ENCODE measurements around the gene ZSCAN9.
A peak's percentile ranks its signal among the peaks of the same experiment; 100 is the strongest.

The ZSCAN9 gene

DNA sequence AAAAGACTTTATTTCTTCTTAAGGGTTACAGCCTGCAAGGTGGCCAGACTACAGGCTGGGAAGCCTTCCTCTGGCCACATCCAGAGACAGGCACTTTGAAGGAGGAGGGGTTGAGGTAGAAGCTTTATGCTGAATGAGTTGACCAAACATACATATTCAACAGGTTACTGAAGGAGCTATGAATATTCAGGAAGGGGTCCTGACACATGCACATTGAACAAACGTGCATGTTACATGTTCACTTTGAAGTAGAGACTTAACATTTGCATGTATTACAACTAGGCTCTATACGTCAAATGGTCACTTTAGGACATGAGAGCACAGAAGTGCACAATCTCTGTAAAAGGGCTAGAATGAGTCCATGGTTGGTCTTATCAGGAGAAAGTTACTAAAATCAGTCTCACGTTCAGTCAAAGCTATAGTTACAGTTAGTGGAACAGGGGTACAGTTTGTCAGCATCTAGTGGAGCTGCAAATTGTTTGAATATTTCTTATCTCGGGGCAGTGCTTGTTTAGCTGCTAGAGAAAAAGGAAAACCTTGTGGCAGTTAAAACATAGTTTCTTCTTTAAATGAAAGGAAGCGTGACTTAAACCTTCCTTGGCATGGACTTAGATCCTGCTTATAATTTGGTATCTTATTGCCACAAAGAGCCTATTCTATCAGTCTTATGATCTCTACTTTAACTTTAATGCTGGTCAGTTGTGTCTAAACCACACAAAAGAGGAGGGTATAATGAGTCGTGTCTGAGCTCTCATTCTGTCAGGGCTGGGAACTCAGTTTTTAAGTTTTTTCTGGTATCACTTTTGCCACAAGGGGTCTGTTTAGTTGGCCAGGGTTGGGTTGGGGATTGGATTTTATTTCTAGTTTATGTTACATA, 4.6 kb upstream of the ZSCAN9 start:
- no peak for DNase-seq (ENCODE audit: low spot score)

DNA sequence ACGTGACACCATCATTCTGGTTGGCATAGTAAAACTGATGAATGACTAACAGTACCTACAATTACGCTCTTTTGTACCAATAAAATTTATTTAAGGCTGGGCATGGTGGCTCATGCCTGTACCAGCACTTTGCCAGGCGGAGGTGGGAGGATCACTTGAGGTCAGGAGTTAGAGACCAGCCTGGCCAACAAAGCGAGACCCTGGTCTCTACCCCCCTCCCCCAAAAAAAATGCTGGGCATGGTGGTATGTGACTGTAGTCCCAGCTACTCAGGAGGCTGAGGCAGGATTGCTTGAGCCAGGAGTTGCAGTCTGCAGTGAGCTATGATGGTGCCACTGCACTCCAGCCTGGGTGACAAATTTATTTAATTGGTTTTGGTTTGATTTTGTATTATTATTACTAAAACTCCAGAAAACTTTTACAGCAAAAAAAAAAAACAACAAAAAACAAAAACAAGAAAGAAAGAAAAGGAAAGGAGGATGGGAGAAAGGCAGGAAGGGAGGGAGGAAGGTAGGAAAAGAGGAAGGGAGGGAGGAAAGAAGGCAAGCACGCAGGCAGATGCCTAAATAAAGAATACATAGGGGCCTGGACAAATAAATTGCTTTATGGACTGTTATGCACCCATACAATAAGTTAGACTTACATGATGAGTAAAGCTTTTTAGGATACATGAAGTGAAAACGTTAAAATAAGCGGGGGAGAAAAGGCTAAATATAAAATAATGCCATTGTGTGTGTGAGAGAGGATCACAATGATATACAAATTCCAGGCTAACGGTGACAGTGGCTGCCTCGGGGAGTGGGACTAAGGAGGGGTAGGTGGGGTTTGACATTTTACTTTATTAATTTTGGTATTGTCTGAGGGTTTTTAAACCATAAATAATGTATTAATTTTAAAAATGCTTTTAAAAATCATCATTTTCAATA, 682 bp upstream of the ZSCAN9 start:
- DNase-seq (ENCODE audit: low spot score) = no peak

DNA sequence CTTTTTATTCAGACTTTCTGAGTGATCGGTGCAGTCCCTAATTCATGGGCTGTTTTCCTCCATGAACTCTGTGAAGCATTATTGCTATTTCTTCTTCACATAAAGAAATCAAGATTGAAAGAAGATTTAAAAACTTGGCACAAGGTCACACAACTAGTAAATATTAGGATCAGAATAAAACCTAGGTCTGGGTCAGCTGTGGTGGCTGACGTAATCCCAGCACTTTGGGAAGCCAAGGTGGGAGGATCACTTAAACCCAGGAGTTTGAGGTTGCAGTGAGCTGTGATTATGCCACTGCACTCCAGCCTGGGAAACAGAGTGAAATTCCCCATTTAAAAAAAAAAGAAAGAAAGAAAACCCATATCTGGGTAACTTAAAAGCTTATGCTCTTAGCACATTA, 1.4 kb downstream of the ZSCAN9 start:
- no peak for DNase-seq (ENCODE audit: low spot score)

DNA sequence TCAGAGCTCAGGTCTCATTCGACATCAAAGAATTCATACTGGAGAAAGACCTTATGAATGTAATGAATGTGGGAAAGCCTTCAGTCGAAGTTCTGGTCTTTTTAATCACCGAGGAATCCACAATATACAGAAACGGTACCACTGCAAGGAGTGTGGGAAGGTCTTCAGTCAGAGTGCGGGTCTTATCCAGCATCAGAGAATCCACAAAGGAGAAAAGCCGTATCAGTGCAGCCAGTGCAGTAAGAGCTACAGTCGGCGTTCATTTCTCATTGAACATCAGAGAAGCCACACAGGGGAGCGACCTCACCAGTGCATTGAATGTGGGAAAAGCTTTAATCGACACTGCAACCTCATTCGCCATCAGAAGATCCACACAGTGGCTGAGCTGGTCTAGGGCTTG, 7.7 kb downstream of the ZSCAN9 start:
- DNase-seq (ENCODE audit: low spot score) = no peak

DNA sequence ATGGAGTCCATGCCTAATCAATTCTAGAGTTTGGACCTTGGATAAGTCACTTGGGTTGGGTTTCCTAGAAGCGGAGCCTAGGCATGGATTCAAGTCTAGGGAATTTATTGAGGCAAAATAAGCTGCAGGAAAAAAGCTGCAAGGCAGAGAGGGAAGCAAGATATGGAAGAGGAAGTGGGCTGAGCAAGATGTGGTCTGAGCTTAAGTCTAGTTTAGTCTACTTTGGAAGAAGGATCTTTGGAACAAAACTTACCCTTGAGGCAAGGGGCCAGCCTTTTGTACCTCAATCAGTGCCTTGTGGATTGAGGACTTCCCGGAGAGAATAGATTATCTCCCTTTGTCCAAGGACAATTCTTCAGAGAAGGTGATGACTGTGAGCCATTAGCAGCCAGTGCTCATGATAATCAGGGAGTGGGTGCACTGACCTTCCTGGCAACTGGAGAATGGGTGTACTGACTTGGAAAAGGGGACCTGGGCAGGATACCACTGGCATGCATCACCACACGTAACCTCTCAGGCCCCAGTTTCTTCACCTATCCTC, 10.9 kb downstream of the ZSCAN9 start:
- no peak for DNase-seq (ENCODE audit: low spot score)

DNA sequence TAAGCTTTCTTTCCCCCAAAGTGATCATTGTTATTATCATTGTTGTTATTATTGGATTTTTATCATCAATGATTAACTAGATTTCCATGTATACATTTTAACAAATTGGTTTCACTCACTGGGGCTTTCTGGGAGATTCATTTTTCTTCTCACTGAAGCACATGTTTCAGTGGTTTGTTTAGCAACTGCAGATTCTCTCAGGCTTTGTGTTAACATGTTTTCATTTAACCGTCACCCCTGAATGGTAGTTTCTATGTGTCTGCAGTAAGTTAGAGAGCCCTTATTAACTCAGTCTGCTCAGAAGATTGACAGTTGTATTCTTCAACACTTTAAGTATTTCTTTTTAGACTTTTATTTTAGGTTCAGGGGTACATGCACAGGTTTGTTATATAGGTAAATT, 14.6 kb downstream of the ZSCAN9 start:
- no peak for DNase-seq (ENCODE audit: low spot score)

DNA sequence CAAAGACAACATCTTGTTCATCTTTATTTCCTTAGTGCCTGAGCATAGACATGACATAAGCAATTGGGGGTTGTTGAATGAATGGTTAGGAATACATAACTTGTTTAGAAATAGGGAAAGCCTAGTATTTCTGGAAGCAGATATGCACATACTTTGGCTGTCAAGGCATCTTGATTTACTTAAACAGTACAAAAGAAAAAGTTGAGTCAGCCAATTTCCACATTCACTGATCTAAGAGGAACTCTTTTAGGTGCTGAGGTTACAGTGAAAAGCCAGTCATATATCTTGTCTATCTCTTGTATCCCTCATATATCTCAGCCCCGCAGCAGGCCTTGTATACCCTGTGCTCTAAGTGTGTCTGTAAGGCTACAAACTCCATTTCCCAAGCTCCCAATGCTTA, 15.4 kb downstream of the ZSCAN9 start:
- DNase-seq (ENCODE audit: low spot score) = no peak

DNA sequence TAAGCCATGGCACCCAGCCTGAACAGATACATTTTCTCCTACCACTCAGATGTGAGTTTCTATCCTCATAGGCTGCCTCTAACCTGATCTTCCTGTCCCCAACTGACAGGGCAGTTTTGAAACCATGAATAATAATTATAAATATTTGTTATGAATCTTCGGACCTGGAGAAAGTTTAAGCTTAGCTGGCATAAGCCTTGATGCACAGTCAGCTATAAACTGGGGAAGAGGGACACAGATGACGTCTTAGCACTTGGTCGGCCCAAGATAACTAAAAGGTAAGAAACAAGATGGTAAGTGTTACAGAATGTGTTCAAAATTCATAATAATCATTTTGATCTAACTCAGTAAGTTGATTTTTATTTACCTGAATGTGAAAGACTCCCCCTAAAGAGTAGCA, 18.9 kb downstream of the ZSCAN9 start:
- no peak for DNase-seq (ENCODE audit: low spot score)

DNA sequence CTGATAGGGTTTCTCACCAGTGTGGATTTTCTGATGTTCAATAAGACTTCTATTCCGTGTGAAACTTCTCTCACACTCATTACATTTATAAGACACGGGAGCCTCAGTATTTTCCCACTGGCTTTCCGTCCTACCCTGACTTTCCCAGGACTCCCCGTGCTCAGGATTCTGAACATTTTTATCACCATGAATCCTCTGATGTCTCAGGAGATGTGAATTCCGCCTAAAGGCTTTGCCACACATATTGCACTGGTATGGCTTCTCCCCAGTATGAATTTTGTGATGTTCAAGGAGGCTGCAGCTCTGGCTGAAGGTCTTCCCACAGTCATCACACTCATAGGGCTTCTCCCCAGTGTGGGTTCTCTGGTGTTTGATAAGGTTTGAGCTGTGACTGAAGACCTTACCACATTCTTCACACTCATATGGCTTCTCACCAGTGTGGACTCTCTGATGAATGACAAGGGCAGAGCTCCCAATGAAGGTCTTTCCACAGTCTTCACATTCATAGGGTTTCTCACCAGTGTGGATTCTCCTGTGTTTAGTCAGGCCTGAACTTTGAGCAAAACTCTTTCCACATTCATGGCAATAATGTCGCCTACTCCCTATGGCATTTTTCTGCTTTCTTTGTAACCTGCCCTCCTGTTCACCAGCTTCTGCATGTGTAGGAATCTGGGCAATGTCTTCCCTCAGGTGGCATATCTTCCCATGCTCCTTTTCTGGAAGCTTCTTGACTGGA, 20.3 kb downstream of the ZSCAN9 start:
- no peak for DNase-seq (ENCODE audit: low spot score)

DNA sequence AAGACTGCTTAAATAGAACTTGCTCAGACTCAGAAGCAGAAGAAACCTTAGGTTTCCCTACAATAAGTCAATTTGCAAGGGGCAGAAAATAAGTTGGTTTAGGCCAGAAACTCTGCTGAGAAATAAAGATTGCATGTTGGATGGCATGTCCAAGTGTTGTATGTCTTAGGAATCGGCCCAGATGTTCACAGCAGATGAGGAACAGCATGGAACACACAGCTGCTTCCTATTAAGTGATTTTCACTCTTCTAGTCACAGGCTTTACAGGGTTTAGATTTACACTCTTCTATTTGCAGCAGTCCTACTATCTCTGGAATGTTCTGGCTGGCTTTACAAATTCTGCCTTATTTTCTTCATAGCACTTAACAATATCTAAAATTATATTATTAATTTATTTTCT, 23.8 kb downstream of the ZSCAN9 start:
- DNase-seq (ENCODE audit: low spot score) = no peak

DNA sequence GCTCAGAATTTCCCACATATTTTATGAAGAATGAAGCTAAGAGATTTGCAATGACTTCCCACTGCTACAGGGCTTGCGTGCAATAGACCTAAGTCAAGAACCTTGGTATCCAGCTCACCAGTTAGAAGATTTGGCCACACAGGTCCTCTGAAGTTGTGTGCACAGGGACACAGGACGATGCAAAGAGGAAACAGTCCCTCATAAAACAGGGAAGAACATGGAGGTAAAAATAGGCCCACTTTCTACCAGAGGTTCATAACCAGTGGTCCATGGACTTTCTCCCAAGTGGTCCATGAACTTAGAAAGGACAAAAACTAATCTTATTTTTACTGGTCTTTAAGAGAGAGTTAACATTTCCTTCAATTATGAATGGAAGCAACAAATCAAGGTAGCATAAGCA, 25.7 kb downstream of the ZSCAN9 start:
- no peak for DNase-seq (ENCODE audit: low spot score)

DNA sequence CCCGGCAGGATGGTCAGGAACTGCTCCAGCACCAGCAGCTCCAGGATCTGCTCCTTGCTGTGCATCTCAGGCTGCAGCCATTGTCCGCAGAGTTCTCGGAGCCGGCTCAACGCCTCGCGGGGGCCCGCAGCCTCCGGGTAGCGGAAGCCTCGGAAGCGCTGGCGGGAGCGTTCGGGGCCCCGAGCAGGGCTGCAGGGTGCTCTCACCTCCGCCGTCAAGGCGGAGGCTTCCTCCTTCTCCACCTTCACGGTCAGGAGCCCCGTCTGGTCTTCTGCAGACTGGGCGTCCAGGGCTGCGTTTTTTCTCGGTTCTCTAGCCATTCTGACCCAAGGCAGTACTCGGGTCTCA, 26.6 kb downstream of the ZSCAN9 start:
- no peak for DNase-seq (ENCODE audit: low spot score)

DNA sequence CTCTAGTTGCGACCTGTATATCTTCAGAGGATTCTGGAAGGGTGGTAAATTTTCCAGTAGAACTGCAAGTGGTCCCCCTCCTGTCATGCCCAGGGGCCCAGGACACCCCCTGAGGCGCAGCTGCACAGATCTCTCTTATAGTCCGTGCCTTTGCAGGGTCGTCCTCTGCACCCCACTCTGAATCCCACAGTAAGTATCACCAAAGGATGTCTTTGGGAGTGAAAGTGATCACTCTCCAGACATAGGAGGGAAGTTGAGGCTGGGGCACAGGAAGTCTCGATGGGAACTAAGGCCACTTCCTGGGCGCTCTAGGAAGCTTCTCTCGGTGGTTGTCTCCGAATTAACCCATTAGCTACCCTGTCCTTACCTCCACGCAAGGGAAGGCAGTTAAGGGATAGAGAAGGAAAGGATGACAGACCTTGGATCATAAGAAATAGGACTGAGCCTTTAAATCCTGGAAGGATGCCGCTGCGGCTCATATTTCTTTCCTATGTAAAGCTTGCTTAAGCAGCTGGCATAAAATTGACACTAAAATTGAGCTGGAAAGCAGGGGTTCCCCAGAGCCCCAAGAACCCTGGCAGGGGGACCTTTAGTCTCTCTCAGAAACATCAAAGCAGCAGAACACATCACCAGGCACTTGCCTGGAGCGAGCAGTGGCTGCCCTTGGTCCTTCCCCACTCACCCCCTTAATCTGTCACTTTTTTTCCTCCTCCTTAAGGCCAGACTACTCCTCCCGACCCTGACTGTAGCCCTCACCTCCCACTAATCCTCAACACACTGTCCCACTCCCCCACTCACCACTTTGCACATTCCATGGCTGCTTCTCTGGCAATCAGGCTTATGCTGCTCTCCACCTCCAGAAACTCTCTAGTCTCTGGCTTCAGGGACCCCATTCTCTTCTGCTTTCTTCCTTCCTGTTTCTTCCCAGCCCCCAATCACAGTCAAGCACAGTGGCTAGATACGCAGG, 27.2 kb downstream of the ZSCAN9 start, which contains the start of gene ZKSCAN4:
TSS of gene ZKSCAN4 (minus strand) at position 261 of the 967 bp plus-strand sequence. CDS start 289 bp downstream, outside the sequence.
- peak; percentile 79 for DNase-seq (ENCODE audit: low spot score)

DNA sequence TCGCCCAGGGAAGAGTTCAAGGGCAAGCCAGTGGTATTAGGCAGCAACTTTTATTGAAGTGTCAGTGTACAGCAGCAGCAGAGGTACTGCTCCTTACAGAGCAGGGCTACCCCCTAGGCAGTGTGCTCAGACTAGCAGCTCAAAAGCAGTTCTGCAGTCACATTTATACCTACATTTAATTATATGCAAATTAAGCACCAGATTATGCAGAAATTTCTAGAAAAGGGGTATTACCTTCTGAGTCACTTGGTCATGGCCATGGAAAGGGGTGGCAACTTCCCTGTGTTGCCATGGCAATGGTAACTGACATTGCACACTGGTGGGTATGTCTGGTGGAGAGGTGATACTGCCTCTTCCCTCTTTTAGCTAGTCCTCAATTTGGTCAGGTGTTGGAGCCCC, 29.0 kb downstream of the ZSCAN9 start:
- no peak for DNase-seq (ENCODE audit: low spot score)

DNA sequence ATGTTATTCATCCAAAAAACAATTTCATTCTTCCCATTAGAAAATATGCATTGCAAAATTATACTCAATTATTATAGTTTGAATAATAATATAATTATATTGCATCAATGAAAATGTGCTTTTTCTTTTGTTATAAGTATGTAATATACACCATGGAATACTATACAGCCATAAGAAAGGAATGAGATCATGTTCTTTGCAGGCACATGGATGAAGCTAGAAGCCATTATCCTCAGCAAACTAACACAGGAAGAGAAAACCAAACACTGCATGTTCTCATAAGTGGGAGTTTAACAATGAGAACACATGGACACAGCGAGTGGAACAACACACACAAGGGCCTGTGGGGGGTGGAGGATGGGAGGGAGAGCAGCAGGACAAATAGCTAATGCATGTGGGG, 32.0 kb downstream of the ZSCAN9 start:
- no peak for DNase-seq (ENCODE audit: low spot score)

DNA sequence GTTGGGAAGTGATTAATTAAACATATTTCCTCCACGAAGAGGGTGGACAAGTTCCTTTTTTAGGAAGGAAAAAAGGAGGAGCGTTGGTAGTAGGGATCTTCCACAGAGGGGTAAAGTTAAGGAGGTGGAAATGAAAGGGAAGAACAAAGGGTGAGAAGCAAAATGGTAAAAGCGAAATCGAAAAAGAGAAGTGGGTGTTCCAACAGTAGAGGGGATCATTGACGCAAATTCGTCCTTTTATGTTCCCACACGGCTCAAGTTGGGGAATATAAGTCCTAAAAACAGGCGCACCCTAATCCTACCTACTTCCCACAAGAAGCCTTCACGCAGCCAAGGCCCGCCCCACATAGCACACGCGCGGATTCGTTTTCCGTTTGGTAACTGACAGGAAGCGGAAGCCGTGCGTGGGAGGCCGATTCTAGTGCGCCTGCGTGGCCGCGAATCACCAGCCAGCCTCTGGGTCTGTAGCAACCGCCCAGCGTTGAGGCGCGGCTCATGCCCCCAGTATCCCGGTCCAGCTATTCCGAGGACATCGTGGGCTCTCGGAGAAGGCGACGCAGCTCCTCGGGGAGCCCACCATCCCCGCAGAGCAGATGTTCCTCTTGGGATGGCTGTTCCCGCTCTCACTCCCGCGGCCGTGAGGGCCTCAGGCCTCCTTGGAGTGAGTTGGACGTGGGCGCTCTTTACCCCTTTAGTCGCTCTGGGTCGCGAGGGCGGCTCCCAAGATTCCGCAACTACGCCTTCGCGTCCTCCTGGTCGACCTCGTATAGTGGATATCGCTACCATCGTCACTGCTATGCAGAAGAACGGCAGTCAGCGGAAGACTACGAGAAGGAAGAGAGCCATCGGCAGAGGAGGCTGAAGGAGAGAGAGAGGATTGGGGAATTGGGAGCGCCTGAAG, 34.1 kb downstream of the ZSCAN9 start, which contains the start of gene NKAPL:
TSS of gene NKAPL (plus strand) at position 421 of the 901 bp plus-strand sequence. CDS start at position 496, 75 bp downstream.
- DNase-seq (ENCODE audit: low spot score) = peak; percentile 73

DNA sequence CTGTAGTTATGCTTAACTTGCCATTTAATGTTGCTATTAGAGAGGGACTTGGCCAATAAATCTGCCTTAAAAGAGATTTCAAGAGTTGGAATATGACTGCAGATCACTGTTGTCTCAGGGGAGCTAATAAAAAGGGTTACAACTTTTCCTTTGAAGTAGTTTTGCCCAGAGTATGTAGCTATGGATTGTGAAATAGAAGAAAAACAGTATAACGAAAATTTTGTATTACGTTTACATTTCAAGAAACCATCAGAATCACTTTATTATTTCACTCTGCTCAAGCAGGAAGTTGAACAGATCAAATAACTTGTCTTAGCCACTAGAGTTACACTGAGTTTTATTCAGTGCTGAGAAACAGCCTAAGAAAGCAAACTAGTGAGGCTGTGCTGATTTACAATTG, 38.8 kb downstream of the ZSCAN9 start:
- no peak for DNase-seq (ENCODE audit: low spot score)

DNA sequence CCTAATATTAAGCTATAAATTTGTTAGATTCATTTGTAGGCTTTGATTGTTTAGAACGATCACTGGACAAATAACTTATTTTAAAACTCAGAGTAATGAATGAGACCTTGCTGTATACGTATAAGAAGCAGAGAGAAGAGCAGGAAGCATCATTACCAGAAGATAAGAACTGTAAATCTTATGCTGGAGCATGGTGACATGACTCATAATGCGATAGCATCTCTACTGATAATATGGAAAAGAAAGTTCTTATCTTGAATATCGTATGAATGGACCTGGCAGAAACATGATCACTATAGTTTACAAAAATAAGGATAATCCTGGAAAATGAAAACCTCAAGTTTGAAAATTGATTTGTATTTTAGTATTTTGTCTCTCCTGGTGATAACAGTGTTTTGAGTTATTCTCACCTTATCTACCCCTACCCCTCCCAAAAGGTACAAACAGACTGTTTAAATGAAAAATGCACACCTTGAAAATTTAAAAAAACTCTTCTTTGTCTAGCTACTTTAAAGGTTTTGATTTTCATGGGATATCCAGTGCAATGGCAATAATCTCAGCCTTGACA, 39.8 kb downstream of the ZSCAN9 start:
- no peak for DNase-seq (ENCODE audit: low spot score)

DNA sequence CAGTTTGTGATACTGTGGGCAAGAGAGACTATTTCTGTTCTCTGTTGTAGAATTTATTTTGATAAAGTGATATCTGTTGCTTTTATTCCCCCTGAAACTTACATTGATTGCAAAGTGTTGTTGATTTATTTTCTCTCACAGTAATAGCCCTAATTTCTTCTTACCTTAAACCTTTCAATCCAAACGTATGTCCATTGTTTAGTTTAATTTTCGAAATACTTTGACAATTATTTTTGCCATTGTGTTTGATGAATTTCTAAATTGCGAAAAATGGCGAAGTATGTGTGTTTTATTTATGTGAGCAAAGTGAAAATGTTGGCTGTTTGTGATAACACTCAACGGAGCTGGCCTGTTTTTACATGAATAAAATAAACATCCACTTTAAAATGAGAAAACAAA, 41.5 kb downstream of the ZSCAN9 start:
- DNase-seq (ENCODE audit: low spot score) = no peak
